HT1080 (cell line): Measurements from ENCODE around the gene PPIP5K1. TPM values are rescaled to one million over a fixed set of nuclear protein-coding genes. Genes with fewer than 3 reads are reported as not detected.

Source experiments
- DNase-seq: peaks from one replicate; pipeline ENCODE4 v3.0.0-alpha.2; 2015; ENCODE audit warnings: low read depth
- small RNA-seq: library from RNA; depleted of rRNA; stranded (forward); fragments of <200 nt; gene quantifications from one replicate; pipeline ENCODE3, GENCODE V24; 2014
- total RNA-seq: library from RNA; depleted of rRNA; stranded (reverse); fragments of >200 nt; shearing (Covaris generic); gene quantifications from 2 replicates; pipeline ENCODE4 v1.2.3, GENCODE V29; 2014; rRNA removed

Gene PPIP5K1
- total RNA-seq, 1 experiment from 2014 or later = 6.7 TPM

DNA sequence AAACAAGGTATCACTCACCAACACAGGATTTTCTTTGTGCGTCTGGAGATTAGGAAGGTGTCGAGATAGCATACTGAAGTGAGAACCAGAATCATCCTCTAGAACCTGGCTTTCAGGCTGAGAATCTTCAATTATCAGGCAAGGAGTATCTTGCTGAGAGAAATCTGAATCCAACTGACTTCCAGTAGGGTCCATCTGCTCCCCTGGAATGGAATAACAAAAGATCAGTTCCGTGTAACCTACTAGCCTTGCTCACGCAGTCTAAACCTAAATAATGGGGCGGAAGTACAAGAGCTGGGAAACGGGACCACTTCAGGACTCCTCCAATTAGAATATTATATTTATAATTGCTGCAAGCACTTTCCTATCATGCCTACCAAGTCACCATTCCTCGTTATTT, 97.7 kb downstream of the PPIP5K1 start:
- no peak for DNase-seq

DNA sequence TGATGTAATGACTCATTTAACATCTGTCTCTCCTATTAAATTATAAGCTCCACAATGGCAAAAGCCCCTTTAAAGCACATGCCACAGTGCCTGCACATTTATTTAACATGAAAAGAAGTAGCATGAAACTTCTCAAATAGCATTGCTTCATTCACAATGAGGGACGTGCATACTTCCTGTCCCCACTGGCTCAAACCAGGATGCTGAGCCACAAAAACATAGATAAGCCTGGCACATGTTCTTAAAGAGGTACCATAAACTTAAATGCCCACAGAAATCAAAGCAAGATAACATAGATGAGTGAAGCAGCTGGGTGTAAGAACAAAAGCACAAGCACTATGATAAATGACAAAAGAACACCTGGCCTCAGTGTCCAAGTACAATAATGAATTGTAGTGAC, 100.8 kb downstream of the PPIP5K1 start:
- DNase-seq = no peak

DNA sequence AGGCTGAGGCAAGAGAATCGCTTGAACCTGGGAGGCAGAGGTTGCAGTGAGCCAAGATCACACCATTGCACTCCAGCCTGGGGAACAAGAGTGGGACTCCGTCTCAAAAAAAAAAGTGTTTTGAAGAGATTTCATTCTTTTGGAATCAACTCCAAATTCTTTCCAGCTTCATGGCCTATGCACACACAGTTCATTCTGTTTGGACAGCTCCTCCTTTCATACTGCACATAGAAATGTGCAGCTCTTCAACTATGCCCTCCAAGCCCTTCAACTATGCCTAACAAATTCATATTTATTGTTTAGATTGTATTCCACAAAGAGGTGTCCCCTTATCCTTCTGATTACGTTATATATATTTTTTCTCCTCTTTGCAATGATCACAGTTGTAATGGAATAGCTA, 101.2 kb downstream of the PPIP5K1 start:
- DNase-seq = no peak

DNA sequence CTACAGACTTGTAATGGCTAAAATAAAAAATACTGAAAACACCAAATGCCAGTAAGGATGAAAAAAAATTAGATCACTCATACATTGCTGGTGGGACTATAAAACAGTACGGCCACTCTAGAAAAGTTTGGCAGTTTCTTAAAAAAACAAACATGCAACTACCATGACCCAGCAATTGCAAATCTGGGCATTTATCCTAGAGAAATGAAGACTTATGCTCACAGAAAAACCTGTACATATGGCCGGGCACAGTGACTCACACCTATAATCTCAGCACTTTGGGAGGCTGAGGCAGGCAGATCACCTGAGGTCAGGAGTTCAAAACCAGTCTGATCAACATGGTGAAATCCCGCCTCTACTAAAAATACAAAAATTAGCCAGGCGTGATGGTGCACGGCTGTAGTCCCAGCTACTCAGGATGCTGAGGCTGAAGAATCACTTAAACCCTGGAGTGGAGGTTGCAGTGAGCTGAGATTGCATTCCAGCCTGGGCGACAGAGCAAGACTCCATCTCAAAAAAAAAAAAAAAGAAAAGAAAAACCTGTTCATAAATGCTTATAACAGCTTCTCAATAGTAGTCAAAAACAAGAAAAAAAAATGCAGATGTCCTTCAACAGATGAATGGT, 102.6 kb downstream of the PPIP5K1 start:
- no peak for DNase-seq

DNA sequence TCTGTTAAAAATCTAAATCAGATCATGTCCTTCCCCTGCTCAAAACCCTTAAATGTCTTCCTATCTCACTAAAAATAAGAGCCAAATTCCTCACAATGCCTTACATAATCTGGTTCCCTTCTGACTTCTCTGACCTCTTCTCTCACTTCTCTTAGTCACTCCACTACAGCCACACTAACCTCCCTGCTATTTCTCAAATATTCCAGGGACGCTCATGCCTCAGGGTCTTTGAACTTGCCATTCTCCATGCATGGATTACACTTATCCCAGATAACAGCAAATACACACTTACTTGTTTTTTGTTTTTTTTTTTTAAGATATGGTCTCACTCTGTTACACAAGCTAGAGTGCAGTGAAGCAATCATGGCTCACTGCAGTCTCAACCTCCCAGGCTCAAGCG, 105.6 kb downstream of the PPIP5K1 start:
- no peak for DNase-seq

Small RNAs within 50 kb of the gene (small RNA-seq; reads per million reads assigned to genes)
- not detected for gene RNU6-554P
- gene RNU6-610P = not detected

Other genes starting within 250 kb of the PPIP5K1 start
- 17.9 and 23.0 TPM in 2 replicates for gene ZSCAN29, start 219.2 kb downstream of the PPIP5K1 start, total RNA-seq
- 19.3 and 23.4 TPM in 2 replicates for gene TUBGCP4, start 219.1 kb downstream of the PPIP5K1 start, total RNA-seq
- 23.1 and 23.4 TPM in 2 replicates for gene TP53BP1, start 97.1 kb downstream of the PPIP5K1 start, total RNA-seq
- gene MAP1A, start 72.6 kb downstream of the PPIP5K1 start, total RNA-seq = 1.4 and 1.7 TPM in 2 replicates
- gene CKMT1B, start 3.8 kb upstream of the PPIP5K1 start, total RNA-seq = 0.20 and 0.27 TPM in 2 replicates
- gene STRC, start 28.6 kb upstream of the PPIP5K1 start, total RNA-seq = not detected in 2 replicates
- 0.03 and 0.57 TPM in 2 replicates for gene CATSPER2, start 58.6 kb upstream of the PPIP5K1 start, total RNA-seq
- 0.26 TPM in 1 of 2 replicates, not detected in the other for gene CKMT1A, start 103.7 kb upstream of the PPIP5K1 start, total RNA-seq
- 113 and 216 TPM in 2 replicates for gene PDIA3, start 156.2 kb upstream of the PPIP5K1 start, total RNA-seq
- 2.2 and 3.0 TPM in 2 replicates for gene ELL3, start 186.8 kb upstream of the PPIP5K1 start, total RNA-seq
- 319 and 346 TPM in 2 replicates for gene SERF2, start 202.1 kb upstream of the PPIP5K1 start, total RNA-seq
- gene SERINC4, start 210.0 kb upstream of the PPIP5K1 start, total RNA-seq = 0.13 and 0.18 TPM in 2 replicates
- 19.6 and 26.9 TPM in 2 replicates for gene HYPK, start 210.4 kb upstream of the PPIP5K1 start, total RNA-seq
- gene MFAP1, start 234.5 kb upstream of the PPIP5K1 start, total RNA-seq = 21.7 and 23.8 TPM in 2 replicates
- 15.1 and 19.6 TPM in 2 replicates for gene WDR76, start 236.8 kb upstream of the PPIP5K1 start, total RNA-seq